HepG2 (cell line): Measurements from ENCODE around the gene FAM149A.

ENCODE experiments used
- GABPA ChIP-seq, 2 experiments: IDR thresholded peaks; 2 replicates each; pipeline ENCODE4 v1.6.1; 2011 to 2016; ENCODE audit warnings: low read depth in 2 of 2, low read length in 1 of 2, missing biosample characterization in 1 of 2, missing genetic modification characterization in 1 of 2
- NPAS2 ChIP-seq: sonication (generic); formaldehyde crosslinking; IDR thresholded peaks from 2 replicates; pipeline ENCODE4 v1.8.0; 2022; ENCODE audit warnings: mild to moderate bottlenecking, missing genetic modification reagents, borderline replicate concordance
- SOX13 ChIP-seq, 3 experiments: fragments of 450-650 bp in 1 of 3; sonication (generic) in 1 of 3; formaldehyde crosslinking in 1 of 3; IDR thresholded peaks in 2 of 3; conservative IDR thresholded peaks in 1 of 3; 2 replicates each; pipeline versions ENCODE4 v1.5.0 to v1.6.1; 2016 to 2020; ENCODE audit warnings: antibody characterized with exemption in 1 of 3, mild to moderate bottlenecking in 1 of 3, missing compliant biosample characterization in 1 of 3, missing genetic modification reagents in 1 of 3, moderate library complexity in 1 of 3
- ZNF605 ChIP-seq: sonication (generic); formaldehyde crosslinking; IDR thresholded peaks from 2 replicates; pipeline ENCODE4 v1.8.0; 2022; ENCODE audit warnings: mild to moderate bottlenecking, missing genetic modification reagents
- ZSCAN20 ChIP-seq: sonication (generic); formaldehyde crosslinking; IDR thresholded peaks from 2 replicates; pipeline ENCODE4 v1.4.0; 2020; ENCODE audit warnings: missing genetic modification reagents, mild to moderate bottlenecking, borderline replicate concordance
- TF ChIP-seq, protein P1 (sequence below): sonication (generic); formaldehyde crosslinking; conservative IDR thresholded peaks from 2 replicates; pipeline ENCODE4 v1.4.0; 2020; ENCODE audit warnings: missing genetic modification reagents

DNA sequence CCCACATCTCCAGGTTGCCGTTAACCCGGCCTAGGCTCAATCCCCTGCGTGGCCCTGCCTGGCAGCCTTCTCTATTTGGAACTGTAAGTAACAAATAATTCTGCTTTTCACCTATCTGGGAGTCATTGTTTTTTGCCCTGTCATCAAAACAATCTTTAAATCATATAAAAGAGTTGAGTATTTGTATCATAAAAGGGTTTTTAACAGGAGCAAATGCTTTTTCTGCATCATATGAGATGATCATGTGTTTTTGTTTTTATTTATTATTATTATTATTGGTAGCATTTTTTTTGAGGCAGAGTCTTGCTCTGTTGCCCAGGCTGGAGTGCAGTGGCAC is 45.6 kb upstream of the FAM149A start:
- TF ChIP-seq SOX13 (IDR thresholded peaks at IDR 0.05) (no peak), SOX13 (CRISPR knock-in tag; conservative IDR thresholded peaks at IDR 0.05 in 1 of 2, IDR thresholded peaks at IDR 0.05 in 1 of 2) (no peak), ZNF605 (no peak), ZSCAN20 (no peak), GABPA (IDR thresholded peaks at IDR 0.05; ENCODE audit: low read depth, low read length) (no peak), GABPA (CRISPR knock-in tag; IDR thresholded peaks at IDR 0.05; ENCODE audit: low read depth) (no peak), NPAS2 (CRISPR knock-in tag) (no peak)
- TF ChIP-seq, protein P1, sequence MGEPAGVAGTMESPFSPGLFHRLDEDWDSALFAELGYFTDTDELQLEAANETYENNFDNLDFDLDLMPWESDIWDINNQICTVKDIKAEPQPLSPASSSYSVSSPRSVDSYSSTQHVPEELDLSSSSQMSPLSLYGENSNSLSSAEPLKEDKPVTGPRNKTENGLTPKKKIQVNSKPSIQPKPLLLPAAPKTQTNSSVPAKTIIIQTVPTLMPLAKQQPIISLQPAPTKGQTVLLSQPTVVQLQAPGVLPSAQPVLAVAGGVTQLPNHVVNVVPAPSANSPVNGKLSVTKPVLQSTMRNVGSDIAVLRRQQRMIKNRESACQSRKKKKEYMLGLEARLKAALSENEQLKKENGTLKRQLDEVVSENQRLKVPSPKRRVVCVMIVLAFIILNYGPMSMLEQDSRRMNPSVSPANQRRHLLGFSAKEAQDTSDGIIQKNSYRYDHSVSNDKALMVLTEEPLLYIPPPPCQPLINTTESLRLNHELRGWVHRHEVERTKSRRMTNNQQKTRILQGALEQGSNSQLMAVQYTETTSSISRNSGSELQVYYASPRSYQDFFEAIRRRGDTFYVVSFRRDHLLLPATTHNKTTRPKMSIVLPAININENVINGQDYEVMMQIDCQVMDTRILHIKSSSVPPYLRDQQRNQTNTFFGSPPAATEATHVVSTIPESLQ (CRISPR knock-in tag) = no peak
